WTC11 (cell line): ENCODE data around the gene BRINP1. TPM values are rescaled to one million over a fixed set of nuclear protein-coding genes. Genes with fewer than 3 reads are reported as not detected.

ENCODE experiments used
- ATAC-seq: fragments of 200-7000 bp; cut with Tn5 transposase; 2 replicates; pipeline ENCODE4 v1.10.0; 2021; ENCODE audit warnings: mild to moderate bottlenecking, moderate library complexity
- CTCF ChIA-PET: fragments of 300-600 bp; sonication (Branson Sonifier 250); formaldehyde crosslinking; loops from one replicate; lab custom pipeline; 2021; ENCODE audit warnings: antibody characterized with exemption; lab: Charles Lee
- POLR2A ChIA-PET: fragments of 350-600 bp; sonication (Branson Sonifier 250); formaldehyde crosslinking; loops from one replicate; lab custom pipeline; 2021; ENCODE audit warnings: antibody characterized with exemption; lab: Charles Lee
- DNase-seq: peaks from one replicate; pipeline ENCODE4 v3.0.0; 2021; ENCODE audit warnings: low spot score
- H3K27ac Mint-ChIP-seq: 2 replicates; pipeline ENCODE4 v1.8.0; 2021; ENCODE audit warnings: mixed read lengths
- H3K27me3 Mint-ChIP-seq: 2 replicates; pipeline ENCODE4 v1.8.0; 2021; ENCODE audit warnings: low read depth, mild to moderate bottlenecking, moderate library complexity, mixed read lengths
- H3K36me3 Mint-ChIP-seq: 2 replicates; pipeline ENCODE4 v1.8.0; 2021; ENCODE audit warnings: mixed read lengths
- H3K4me1 Mint-ChIP-seq: 2 replicates; pipeline ENCODE4 v1.8.0; 2022; ENCODE audit warnings: mixed read lengths
- H3K4me3 Mint-ChIP-seq: 2 replicates; pipeline ENCODE4 v1.8.0; 2021; ENCODE audit warnings: mild to moderate bottlenecking, moderate library complexity, mixed read lengths
- H3K9me3 Mint-ChIP-seq: 2 replicates; pipeline ENCODE4 v1.8.0; 2021; ENCODE audit warnings: mixed read lengths
- CREM ChIP-seq: sonication (generic); formaldehyde crosslinking; IDR thresholded peaks from 2 replicates; pipeline ENCODE4 v1.8.1; 2022; ENCODE audit warnings: mild to moderate bottlenecking, missing genetic modification reagents, moderate library complexity
- ELF4 ChIP-seq: sonication (generic); formaldehyde crosslinking; IDR thresholded peaks from 2 replicates; pipeline ENCODE4 v1.8.1; 2022; ENCODE audit warnings: low read depth, mild to moderate bottlenecking, moderate library complexity, missing genetic modification reagents
- ESRRA ChIP-seq: sonication (generic); formaldehyde crosslinking; IDR thresholded peaks from 2 replicates; pipeline ENCODE4 v1.8.1; 2022; ENCODE audit warnings: mild to moderate bottlenecking, missing genetic modification reagents, borderline replicate concordance
- ETV6 ChIP-seq: sonication (generic); formaldehyde crosslinking; IDR thresholded peaks from 2 replicates; pipeline ENCODE4 v1.8.1; 2022; ENCODE audit warnings: mild to moderate bottlenecking, missing genetic modification reagents
- HMGA2 ChIP-seq: fragments of 250-450 bp; sonication (Bioruptor Pico); IDR thresholded peaks from 2 replicates; pipeline ENCODE4 v1.4.0; 2021; ENCODE audit warnings: mild to moderate bottlenecking, moderate library complexity
- JUN ChIP-seq: sonication (generic); formaldehyde crosslinking; IDR thresholded peaks from 2 replicates; pipeline ENCODE4 v1.8.0; 2023; ENCODE audit warnings: mild to moderate bottlenecking, missing genetic modification reagents
- MYBL2 ChIP-seq: sonication (generic); formaldehyde crosslinking; IDR thresholded peaks from 2 replicates; pipeline ENCODE4 v1.8.1; 2023; ENCODE audit warnings: mild to moderate bottlenecking, moderate library complexity, missing genetic modification reagents
- NFE2L1 ChIP-seq: sonication (generic); formaldehyde crosslinking; IDR thresholded peaks from 2 replicates; pipeline ENCODE4 v1.8.1; 2023; ENCODE audit warnings: missing genetic modification reagents
- TP53 ChIP-seq: sonication (generic); formaldehyde crosslinking; IDR thresholded peaks from 2 replicates; pipeline ENCODE4 v1.8.1; 2023; ENCODE audit warnings: mild to moderate bottlenecking, missing genetic modification reagents
- ZNF423 ChIP-seq: fragments of 250-450 bp; sonication (Bioruptor Pico); IDR thresholded peaks from 2 replicates; pipeline ENCODE4 v2.1.2; 2022; ENCODE audit warnings: mild to moderate bottlenecking, moderate library complexity
- total RNA-seq: library from RNA; stranded (reverse); gene quantifications from 3 replicates; pipeline ENCODE4 v1.2.3, GENCODE V29; 2021
- TF ChIP-seq, protein P1 (sequence below): sonication (generic); formaldehyde crosslinking; conservative IDR thresholded peaks from 2 replicates; pipeline ENCODE4 v1.8.1; 2023; ENCODE audit warnings: mild to moderate bottlenecking, low read depth, missing genetic modification reagents, moderate library complexity
- TF ChIP-seq, protein P2 (sequence below): sonication (generic); formaldehyde crosslinking; conservative IDR thresholded peaks from 2 replicates; pipeline ENCODE4 v1.8.1; 2022; ENCODE audit warnings: mild to moderate bottlenecking, missing genetic modification reagents
- TF ChIP-seq, protein P3 (sequence below): sonication (generic); formaldehyde crosslinking; IDR thresholded peaks from 2 replicates; pipeline ENCODE4 v1.8.0; 2022; ENCODE audit warnings: mild to moderate bottlenecking, missing genetic modification reagents

BRINP1 gene
- total RNA-seq, 1 experiment from 2014 or later, result 19.5 TPM

DNA sequence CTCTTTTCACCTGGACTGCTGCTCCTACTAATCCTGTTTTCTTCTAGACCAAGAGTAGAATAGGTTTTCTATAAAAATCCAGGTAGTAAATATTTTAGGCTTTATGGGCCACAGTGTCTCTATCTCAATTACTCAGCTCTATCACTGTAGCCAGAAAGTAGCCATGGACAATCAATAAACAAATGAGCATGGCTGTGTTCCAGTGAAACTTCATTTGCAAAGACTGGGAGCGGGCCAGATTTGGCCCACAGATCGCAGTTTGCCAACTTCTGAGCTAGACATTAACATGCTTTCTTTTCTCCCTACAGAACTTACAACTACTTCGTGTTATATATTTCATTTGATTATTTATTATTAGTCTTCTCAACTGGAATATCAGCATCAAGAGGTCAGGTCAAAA is 30.2 kb downstream of the BRINP1 start:
- Mint-ChIP-seq H3K4me3 (no peak overlapping the region), H3K4me1 (peaks cover 80% of the 10 kb centered on the region), H3K36me3 (no peaks in the 10 kb centered on the region)
- DNase-seq, result no peak
- no peak for TF ChIP-seq ESRRA (CRISPR knock-in tag)
- TF ChIP-seq MYBL2, result no peak
- TF ChIP-seq, all 79 proteins: peak for 0
- H3K9me3 Mint-ChIP-seq, result no peaks in the 10 kb centered on the region
- POLR2A ChIA-PET, result no interaction called here
- ATAC-seq, result no peak
- H3K27ac Mint-ChIP-seq, result no peak overlapping the region
- H3K27me3 Mint-ChIP-seq, result peaks cover 2% of the 10 kb centered on the region; the same call in 1 of the 2 replicates
- CTCF ChIA-PET, result interaction anchor here (1.1 kb wide), 1 partner anchor 24 kb away, joined by 3 read pairs; no protein-coding TSS in a partner anchor

DNA sequence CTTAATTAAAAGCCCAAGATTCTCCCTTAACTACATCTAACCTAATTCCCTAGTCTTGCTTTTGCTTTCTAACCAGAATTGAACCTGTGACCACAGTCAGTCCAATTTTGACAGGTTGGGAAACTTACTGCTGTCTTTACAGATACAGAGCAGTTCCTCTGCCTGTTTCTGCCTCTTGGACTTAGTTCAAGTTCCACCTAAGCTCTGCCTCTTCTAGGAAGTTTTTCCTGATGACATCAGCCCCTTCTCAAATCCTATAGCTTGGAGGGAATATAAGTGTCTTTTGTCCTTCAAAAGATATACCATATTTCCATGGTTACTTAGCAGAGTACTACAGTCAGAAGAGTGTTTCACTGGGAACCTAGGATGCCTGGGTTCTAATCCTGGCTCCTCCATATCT is 31.7 kb downstream of the BRINP1 start:
- Mint-ChIP-seq H3K4me3 (no peak overlapping the region), H3K27me3 (peaks cover 2% of the 10 kb centered on the region; the same call in 1 of the 2 replicates), H3K9me3 (no peaks in the 10 kb centered on the region), H3K27ac (no peak overlapping the region), H3K36me3 (no peaks in the 10 kb centered on the region), H3K4me1 (peaks cover 81% of the 10 kb centered on the region)
- DNase-seq (no peak), ATAC-seq (no peak)
- POLR2A ChIA-PET, result no interaction called here
- CTCF ChIA-PET, result no interaction called here
- TF ChIP-seq ELF4 (CRISPR knock-in tag) (no peak), ETV6 (CRISPR knock-in tag) (no peak)

DNA sequence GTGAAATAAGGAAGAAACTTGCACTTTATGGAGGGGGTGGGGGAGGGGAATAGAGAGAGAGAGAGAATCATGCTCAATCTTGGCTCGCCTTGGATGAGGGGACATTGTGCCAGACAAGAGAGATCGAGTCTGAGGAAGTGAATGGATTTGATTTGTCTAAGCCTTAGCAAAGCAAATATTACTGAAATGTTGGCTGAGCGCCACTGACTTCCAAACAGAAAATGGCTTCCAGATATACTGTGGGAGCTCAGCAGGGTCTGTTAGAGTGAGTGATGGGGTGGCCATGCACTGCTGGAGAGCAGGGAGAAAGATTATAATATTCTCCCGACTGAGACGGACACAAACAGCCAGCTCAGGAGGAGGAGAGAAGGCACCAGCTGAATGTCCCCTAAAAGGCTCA is 34.5 kb downstream of the BRINP1 start:
- TF ChIP-seq TP53 (CRISPR knock-in tag) (no peak), NFE2L1 (CRISPR knock-in tag) (no peak), HMGA2 (CRISPR knock-in tag) (no peak)
- TF ChIP-seq, protein P1, sequence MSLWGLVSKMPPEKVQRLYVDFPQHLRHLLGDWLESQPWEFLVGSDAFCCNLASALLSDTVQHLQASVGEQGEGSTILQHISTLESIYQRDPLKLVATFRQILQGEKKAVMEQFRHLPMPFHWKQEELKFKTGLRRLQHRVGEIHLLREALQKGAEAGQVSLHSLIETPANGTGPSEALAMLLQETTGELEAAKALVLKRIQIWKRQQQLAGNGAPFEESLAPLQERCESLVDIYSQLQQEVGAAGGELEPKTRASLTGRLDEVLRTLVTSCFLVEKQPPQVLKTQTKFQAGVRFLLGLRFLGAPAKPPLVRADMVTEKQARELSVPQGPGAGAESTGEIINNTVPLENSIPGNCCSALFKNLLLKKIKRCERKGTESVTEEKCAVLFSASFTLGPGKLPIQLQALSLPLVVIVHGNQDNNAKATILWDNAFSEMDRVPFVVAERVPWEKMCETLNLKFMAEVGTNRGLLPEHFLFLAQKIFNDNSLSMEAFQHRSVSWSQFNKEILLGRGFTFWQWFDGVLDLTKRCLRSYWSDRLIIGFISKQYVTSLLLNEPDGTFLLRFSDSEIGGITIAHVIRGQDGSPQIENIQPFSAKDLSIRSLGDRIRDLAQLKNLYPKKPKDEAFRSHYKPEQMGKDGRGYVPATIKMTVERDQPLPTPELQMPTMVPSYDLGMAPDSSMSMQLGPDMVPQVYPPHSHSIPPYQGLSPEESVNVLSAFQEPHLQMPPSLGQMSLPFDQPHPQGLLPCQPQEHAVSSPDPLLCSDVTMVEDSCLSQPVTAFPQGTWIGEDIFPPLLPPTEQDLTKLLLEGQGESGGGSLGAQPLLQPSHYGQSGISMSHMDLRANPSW (CRISPR knock-in tag), result no peak
- TF ChIP-seq, protein P2, sequence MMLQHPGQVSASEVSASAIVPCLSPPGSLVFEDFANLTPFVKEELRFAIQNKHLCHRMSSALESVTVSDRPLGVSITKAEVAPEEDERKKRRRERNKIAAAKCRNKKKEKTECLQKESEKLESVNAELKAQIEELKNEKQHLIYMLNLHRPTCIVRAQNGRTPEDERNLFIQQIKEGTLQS (CRISPR knock-in tag), result no peak
- TF ChIP-seq, all 79 proteins: peak for 0
- ChIA-PET POLR2A (interaction anchor here (0.6 kb wide), 1 partner anchor 22 kb away, joined by 4 read pairs; no protein-coding TSS in a partner anchor), CTCF (interaction anchor here (1.8 kb wide), 1 partner anchor 15 kb away, joined by 4 read pairs; no protein-coding TSS in a partner anchor)
- H3K27me3 Mint-ChIP-seq, result peaks cover 5% of the 10 kb centered on the region; the same call in 1 of the 2 replicates
- no peak overlapping the region for H3K27ac Mint-ChIP-seq
- no peak for ATAC-seq
- H3K4me3 Mint-ChIP-seq, result no peak overlapping the region
- peaks cover 7% of the 10 kb centered on the region for H3K9me3 Mint-ChIP-seq
- H3K4me1 Mint-ChIP-seq, result peaks cover 77% of the 10 kb centered on the region
- peaks cover 7% of the 10 kb centered on the region for H3K36me3 Mint-ChIP-seq
- no peak for DNase-seq

DNA sequence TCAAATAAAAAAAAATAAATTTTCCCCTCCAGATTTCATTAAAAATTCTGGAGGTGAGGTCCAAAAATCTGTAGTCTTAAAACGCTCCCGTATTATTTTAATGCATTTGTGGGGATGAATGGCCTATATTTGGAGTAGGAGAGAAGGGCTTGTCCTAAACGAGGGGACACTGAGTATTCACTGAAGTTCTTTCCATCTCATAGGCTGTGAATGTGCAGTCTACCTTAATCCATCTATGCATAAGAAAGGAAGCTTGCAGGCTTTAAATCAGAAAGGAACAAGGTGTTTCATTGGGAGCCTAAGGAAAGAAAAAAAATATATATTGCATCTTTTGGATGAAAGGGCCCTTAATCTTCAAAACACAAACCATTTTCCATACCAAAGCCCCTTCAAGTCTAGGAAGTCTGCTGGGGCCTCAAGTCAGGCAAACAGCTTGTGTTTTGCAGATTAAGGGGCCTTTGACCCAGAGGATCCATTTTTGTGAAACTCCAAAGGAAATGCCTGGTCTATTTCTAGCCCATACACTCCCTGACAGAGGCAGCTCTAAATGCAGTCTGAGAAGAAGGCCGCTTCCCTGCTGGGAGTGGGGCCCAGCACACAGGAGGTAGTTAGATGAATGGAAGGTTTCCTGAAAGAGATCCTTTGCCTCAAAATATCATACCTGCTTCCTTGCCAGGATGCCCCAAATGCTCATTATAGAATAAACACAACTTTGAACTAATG is 35.6 kb downstream of the BRINP1 start:
- H3K4me3 Mint-ChIP-seq, result peak overlapping the region; percentile 29
- DNase-seq (no peak), ATAC-seq (peak; percentile 54)
- peaks cover 18% of the 10 kb centered on the region for H3K36me3 Mint-ChIP-seq
- H3K4me1 Mint-ChIP-seq, result peaks cover 66% of the 10 kb centered on the region
- H3K27me3 Mint-ChIP-seq, result peaks cover 5% of the 10 kb centered on the region; the same call in 1 of the 2 replicates
- CTCF ChIA-PET, result interaction anchor here (1.8 kb wide), 1 partner anchor 16 kb away, joined by 4 read pairs; no protein-coding TSS in a partner anchor
- POLR2A ChIA-PET, result interaction anchor here (0.9 kb wide), 1 partner anchor 768 kb away, joined by 4 read pairs; no protein-coding TSS in a partner anchor
- peak overlapping the region; percentile 94 for H3K27ac Mint-ChIP-seq
- H3K9me3 Mint-ChIP-seq, result peaks cover 16% of the 10 kb centered on the region
- no peak for TF ChIP-seq CREM (CRISPR knock-in tag)
- TF ChIP-seq JUN, result no peak
- TF ChIP-seq, protein P3, sequence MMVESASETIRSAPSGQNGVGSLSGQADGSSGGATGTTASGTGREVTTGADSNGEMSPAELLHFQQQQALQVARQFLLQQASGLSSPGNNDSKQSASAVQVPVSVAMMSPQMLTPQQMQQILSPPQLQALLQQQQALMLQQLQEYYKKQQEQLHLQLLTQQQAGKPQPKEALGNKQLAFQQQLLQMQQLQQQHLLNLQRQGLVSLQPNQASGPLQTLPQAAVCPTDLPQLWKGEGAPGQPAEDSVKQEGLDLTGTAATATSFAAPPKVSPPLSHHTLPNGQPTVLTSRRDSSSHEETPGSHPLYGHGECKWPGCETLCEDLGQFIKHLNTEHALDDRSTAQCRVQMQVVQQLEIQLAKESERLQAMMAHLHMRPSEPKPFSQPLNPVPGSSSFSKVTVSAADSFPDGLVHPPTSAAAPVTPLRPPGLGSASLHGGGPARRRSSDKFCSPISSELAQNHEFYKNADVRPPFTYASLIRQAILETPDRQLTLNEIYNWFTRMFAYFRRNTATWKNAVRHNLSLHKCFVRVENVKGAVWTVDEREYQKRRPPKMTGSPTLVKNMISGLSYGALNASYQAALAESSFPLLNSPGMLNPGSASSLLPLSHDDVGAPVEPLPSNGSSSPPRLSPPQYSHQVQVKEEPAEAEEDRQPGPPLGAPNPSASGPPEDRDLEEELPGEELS, result peak; percentile 33; the same call in 1 of the 2 replicates
- TF ChIP-seq ZNF423 (CRISPR knock-in tag), result peak; percentile 31; the same call in 1 of the 2 replicates
